ENCODE measurements around the gene HTN1.

GRCh38 chr4:70080205-70080604, 30.0 kb downstream of the HTN1 start:
- TF ChIP-seq POLR2AphosphoS5 (IDR thresholded peaks at IDR 0.05): no peak
- TF ChIP-seq POLR2A (IDR thresholded peaks at IDR 0.05): no peak
- TF ChIP-seq CTCF (IDR thresholded peaks at IDR 0.05): no peak
